Lung (tissue), 12 donors: Measurements from ENCODE around the gene ROCK1. TPM values are rescaled to one million over a fixed set of nuclear protein-coding genes. Genes with fewer than 3 reads are reported as not detected.

Experiments used
- ATAC-seq: fragments of 200-7000 bp; cut with Tn5 transposase; one replicate; pipeline ENCODE4 v1.9.1; 2020; ENCODE audit warnings: moderate number of reproducible peaks; ENCODE audit not compliant: insufficient read depth, low FRiP score
- DNase-seq, 3 donors: peaks; one replicate each; pipeline ENCODE4 v3.0.0-alpha.2; 2013 to 2017
- H3K27ac ChIP-seq, 2 donors: one replicate each; pipeline ENCODE4 v1.5.1; 2013; ENCODE audit warnings: mild to moderate bottlenecking in 2 of 2, moderate library complexity in 2 of 2, control low read depth in 1 of 2, inconsistent platforms in 1 of 2, low read depth in 1 of 2, low read length in 1 of 2
- H3K27me3 ChIP-seq, 3 donors: one replicate each; pipeline ENCODE4 v1.5.1; 2013; ENCODE audit warnings: low read length in 2 of 3; ENCODE audit not compliant: control insufficient read depth in 3 of 3, insufficient read depth in 3 of 3
- H3K36me3 ChIP-seq, 4 donors: one replicate each; pipeline ENCODE4 v1.5.1; 2013; ENCODE audit warnings: low read length in 4 of 4, mild to moderate bottlenecking in 1 of 4, moderate library complexity in 1 of 4; ENCODE audit not compliant: control insufficient read depth in 4 of 4, insufficient read depth in 4 of 4
- H3K4me1 ChIP-seq, 5 donors: one replicate each; pipeline ENCODE4 v1.5.1; 2013; ENCODE audit warnings: low read length in 5 of 5, mild to moderate bottlenecking in 2 of 5, moderate library complexity in 1 of 5; ENCODE audit not compliant: control insufficient read depth in 5 of 5, insufficient read depth in 5 of 5
- H3K4me3 ChIP-seq: one replicate; pipeline ENCODE4 v1.5.1; 2013; ENCODE audit warnings: mild to moderate bottlenecking, control low read depth, moderate library complexity
- H3K9ac ChIP-seq, 2 donors: one replicate each; pipeline ENCODE4 v1.5.1; 2013; ENCODE audit warnings: low read length in 2 of 2, control low read depth in 1 of 2; ENCODE audit not compliant: insufficient read depth in 1 of 2
- H3K9me3 ChIP-seq, 4 donors: one replicate each; pipeline ENCODE4 v1.5.1; 2013; ENCODE audit warnings: low read length in 3 of 4, mild to moderate bottlenecking in 1 of 4, moderate library complexity in 1 of 4; ENCODE audit not compliant: control insufficient read depth in 4 of 4, insufficient read depth in 3 of 4
- CTCF ChIP-seq: IDR thresholded peaks from 2 replicates; pipeline ENCODE4 v1.5.1; 2012; ENCODE audit warnings: mild to moderate bottlenecking; ENCODE audit errors: control extremely low read depth, extremely low read depth
- WGBS, 2 donors: extraction: QIAGEN DNeasy Blood & Tissue Kit; methylation state at CpG; one replicate each; pipeline ENCODE4 v1.1.7; 2013; 5-methylcytosine and 5-hydroxymethylcytosine counted together
- polyA plus RNA-seq, 2 donors: library from polyadenylated mRNA; stranded (reverse); fragments of 200-250 nt; gene quantifications; one replicate each; pipeline ENCODE4 v1.2.1, GENCODE V29; 2013
- total RNA-seq, 2 donors: library from RNA; depleted of rRNA in 1 of 2; stranded (reverse); fragments of >200 nt in 1 of 2; gene quantifications; one replicate each; pipeline ENCODE4 v1.2.1, GENCODE V29; 2014 to 2021
- donor health status: control.
- donor health status: control.
- donor health status: Bipolar disorder and iron deficiency.
- donor health status: healthy.
- donor health status: DM: yes; HTN: yes; CAD: no.

Gene ROCK1
- total and polyA plus RNA-seq, 4 donors = 13.4 to 115 (median 35.9) TPM

DNA sequence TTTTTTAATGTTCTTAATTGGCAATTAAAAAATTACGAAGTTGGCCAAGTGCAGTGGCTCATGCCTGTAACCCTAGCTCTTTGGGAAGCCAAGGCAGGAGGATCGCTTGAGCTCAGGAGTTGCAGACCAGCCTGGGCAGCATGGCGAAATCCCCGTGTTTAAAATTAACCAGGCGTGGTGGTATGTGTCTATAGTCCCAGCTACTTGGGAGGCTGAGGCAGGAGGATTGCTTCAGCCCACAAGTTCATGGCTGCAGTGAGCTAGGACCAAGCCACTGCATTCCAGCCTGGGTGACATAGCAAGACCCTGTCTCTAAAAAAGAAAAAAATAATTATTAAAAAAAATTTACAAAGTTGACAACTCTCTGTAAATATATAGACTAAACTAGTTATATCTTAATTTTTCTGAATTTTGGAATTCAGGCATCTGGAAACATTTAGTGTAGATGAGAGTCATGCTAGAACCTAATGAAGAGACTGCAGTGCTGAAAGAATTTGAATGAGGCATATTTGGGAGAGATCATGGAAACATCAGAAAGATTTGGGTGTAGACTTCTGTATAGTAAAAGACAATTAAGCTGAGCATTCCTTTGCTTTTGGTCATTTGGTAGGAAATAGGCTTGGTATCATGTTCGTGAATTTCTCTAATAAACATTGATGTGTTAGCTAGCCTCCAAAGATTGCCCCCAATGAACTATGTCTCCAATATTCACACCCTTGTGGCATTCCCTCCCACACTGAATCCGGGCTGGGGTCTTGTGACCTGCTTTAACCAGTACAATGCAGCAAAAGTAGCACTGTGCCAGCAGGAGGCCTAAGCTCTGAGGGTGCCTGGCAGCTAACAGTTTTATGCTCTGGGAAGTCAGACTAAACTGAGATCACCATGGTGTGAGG is 4.2 kb upstream of the ROCK1 start:
- 78 to 81% methylated on average over 7 of the region's 7 CpGs for WGBS, 2 donors

DNA sequence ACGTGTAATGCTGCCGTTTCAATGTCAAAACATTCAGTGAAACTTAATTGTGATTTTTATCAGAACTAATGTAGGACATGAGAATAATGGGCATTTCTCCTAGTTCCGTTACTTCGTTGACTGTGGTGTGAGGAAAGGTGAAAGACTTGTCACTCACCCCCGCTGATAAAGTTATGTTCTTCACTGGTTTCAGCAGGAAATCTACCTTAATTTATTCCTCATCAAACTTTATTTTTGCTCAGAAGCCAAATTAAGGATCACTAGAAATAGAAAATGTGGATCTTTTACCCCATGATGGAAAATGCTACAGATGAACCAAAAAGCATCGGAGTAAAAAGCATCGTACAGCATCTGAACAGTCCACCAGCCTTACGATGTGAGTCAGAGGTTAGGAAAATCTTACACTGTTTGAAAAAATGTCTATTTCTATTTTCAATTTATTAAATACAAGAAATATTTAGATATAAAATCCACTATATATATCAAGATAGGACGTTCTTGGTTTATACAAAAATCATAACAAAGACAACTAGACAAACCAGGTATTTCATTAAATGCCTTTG is 1.0 kb upstream of the ROCK1 start:
- H3K4me1 ChIP-seq = peaks cover 3 to 27% (median 8%) of the 10 kb centered on the region in 5 donors
- no peak for ATAC-seq
- H3K9ac ChIP-seq = peak overlapping the region; percentile 63 to 91
- DNase-seq = no peak
- no peak overlapping the region for H3K4me3 ChIP-seq
- H3K27ac ChIP-seq = peak overlapping the region in 1 of 2 donors; percentile 96
- H3K9me3 ChIP-seq = no peaks in the 10 kb centered on the region
- no peak for TF ChIP-seq CTCF
- H3K27me3 ChIP-seq = no peaks in the 10 kb centered on the region
- peaks cover 0 to 6% (median 0%) of the 10 kb centered on the region in 4 donors for H3K36me3 ChIP-seq
- WGBS, 2 donors = 24 to 27% methylated on average over 9 of the region's 9 CpGs

More for the DNA sequence above, 4.2 kb upstream of the ROCK1 start:
- Histone ChIP-seq H3K27me3 (no peaks in the 10 kb centered on the region), H3K4me1 (peaks cover 0 to 8% (median 0%) of the 10 kb centered on the region in 5 donors), H3K27ac (peak overlapping the region in 1 of 2 donors; percentile 40), H3K4me3 (no peak overlapping the region), H3K9ac (no peak overlapping the region), H3K36me3 (peaks cover 0 to 6% (median 0%) of the 10 kb centered on the region in 4 donors), H3K9me3 (no peaks in the 10 kb centered on the region)
- no peak for ATAC-seq
- DNase-seq = no peak
- no peak for TF ChIP-seq CTCF

DNA sequence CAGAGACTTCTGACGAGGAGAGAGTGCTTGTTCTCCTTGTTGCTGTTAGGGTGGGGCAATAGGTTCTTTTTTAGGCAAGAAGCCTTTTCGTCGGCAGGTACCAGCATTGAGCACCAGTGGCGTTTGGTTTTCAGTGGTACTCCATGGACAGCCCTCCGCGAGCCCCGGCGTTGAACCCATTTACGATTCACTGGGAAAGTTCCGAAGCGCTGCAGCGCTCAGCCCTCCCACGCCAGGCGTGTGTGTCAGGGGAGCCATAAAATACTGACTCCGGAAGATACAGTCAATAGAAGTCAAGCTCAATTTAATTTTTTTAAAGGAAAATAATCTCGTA is 494 bp upstream of the ROCK1 start:
- peak overlapping the region; percentile 63 to 91 for H3K9ac ChIP-seq
- ATAC-seq (peak; percentile 25), DNase-seq (no peak)
- no peaks in the 10 kb centered on the region for H3K27me3 ChIP-seq
- H3K9me3 ChIP-seq = no peaks in the 10 kb centered on the region
- H3K4me3 ChIP-seq = peak overlapping the region; percentile 49
- no peak for TF ChIP-seq CTCF
- H3K36me3 ChIP-seq = peaks cover 0 to 6% (median 0%) of the 10 kb centered on the region in 4 donors
- H3K4me1 ChIP-seq = peaks cover 4 to 27% (median 12%) of the 10 kb centered on the region in 5 donors
- 0% methylated on average over 16 of the region's 16 CpGs for WGBS, 2 donors
- peak overlapping the region; percentile 96 to 97 for H3K27ac ChIP-seq
